DLD1 (cell line): Measurements from ENCODE around the gene STUB1.

ENCODE experiments used
- in situ Hi-C: cut with HindIII; loops from 2 replicates; pipeline ENCODE4 v1.10.0; 2017; ENCODE audit warnings: low sequenced_read_pairs

The STUB1 gene

DNA sequence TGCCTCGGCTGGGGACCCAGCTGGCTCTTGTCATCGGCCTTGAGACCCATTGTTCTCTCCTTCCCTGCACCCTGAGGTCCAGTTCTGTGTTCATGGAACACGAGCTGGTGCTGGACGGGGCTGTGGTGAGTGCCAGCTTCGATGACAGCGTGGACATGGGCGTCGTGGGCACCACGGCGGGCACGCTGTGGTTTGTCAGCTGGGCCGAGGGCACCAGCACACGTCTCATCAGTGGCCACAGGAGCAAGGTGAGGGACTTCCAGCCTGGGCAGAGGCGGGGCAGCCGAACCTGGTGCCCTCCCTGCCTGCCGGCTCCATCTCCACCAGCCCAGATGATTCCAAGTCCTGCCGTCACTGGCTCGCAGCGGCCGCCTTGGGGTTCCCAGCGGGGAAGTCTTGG lies 17.6 kb upstream of the STUB1 start:
- in situ Hi-C loops: no loop called here

DNA sequence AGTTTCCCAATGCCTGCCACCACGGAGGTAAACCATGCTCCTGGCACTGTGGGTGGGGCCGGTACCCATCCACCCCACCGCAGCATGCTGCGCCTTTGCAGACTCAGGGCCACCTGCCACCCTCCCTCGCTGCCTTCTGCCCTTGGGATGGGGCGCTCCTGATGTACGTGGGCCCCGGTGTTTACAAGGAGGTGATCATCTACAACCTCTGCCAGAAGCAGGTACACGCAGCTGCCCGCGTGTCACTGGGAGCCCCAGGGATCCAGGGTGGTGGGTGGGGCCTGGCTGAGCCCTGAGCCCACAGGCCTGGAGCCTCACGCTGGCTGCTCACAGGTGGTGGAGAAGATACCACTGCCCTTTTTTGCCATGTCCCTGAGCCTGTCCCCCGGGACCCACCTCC lies 13.6 kb upstream of the STUB1 start:
- in situ Hi-C loops: no loop called here

GRCh38 chr16:667113-667779 lies 13.0 kb upstream of the STUB1 start:
- in situ Hi-C loops: no loop called here

GRCh38 chr16:667780-668518 lies 12.3 kb upstream of the STUB1 start, which contains the start of gene RHOT2:
RHOT2 (plus strand) TSS chr16:668132; CDS start chr16:668200, 68 bp downstream.
- in situ Hi-C loops: no loop called here

- in situ Hi-C loops: no loop called here
Observed at GRCh38 chr16:668519-669171, 11.6 kb upstream of the STUB1 start.

- in situ Hi-C loops: no loop called here
Observed at GRCh38 chr16:669666-670065, 10.5 kb upstream of the STUB1 start.

- in situ Hi-C loops: no loop called here
Observed at GRCh38 chr16:670485-671352, 9.5 kb upstream of the STUB1 start.

GRCh38 chr16:671353-672131 lies 8.7 kb upstream of the STUB1 start:
- in situ Hi-C loops: no loop called here

- in situ Hi-C loops: no loop called here
Observed at GRCh38 chr16:672371-672770, 7.8 kb upstream of the STUB1 start.

GRCh38 chr16:672851-673250 lies 7.4 kb upstream of the STUB1 start:
- in situ Hi-C loops: no loop called here

DNA sequence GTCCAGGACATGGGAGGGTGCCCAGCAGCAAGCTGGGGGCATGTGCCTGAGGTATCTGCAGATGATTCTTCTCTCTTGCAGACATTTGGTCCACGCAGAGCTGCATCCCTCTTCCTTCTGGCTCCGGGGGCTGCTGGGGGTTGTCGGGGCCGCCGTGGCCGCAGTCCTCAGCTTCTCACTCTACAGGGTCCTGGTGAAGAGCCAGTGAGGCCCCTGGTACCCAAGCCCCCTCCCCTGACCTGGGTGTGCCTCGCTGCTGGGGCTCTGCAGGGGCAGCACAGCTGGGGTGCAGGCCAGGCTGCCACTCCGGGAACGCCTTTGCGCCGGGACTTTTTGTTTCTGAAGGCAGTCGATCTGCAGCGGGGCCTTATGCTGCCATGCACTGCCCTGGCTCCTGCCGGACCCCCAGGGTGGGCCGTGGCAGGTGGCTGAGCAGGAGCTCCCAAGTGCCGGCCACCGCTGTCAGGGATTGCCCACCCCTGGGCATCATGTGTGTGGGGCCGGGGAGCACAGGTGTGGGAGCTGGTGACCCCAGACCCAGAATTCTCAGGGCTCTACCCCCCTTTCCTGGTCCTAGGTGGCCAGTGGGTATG lies 6.7 kb upstream of the STUB1 start:
- in situ Hi-C loops: no loop called here

GRCh38 chr16:674214-674881 lies 5.9 kb upstream of the STUB1 start:
- in situ Hi-C loops: no loop called here

- in situ Hi-C loops: no loop called here
Observed at GRCh38 chr16:674968-675883, 5.0 kb upstream of the STUB1 start, which contains the start of gene RHBDL1. RHBDL1 (plus strand) TSS chr16:675671; CDS start chr16:675791, 120 bp downstream.

DNA sequence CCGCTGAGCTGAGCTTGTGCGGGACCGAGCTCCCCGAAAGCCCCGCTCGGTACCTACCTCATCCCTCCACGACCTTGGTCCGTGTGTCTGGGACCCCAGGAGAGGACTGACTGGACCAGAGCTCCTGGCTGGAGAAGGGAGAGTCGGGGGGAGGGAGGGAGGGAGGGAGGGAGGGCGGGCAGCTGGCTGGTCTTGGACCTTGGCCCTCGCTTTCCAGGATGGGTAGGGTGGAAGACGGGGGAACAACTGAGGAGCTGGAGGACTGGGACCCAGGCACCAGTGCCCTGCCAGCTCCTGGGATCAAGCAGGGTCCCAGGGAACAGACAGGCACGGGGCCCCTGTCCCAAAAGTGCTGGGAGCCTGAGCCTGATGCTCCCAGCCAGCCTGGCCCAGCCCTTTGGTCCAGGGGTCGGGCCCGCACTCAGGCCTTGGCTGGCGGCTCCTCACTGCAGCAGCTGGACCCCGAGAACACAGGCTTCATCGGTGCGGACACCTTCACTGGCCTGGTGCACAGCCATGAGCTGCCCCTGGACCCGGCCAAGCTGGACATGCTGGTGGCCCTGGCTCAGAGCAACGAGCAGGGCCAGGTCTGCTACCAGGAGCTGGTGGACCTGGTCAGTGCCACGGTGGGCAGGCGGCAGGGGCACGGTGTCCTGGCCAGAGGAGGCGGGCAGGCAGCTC lies 4.2 kb upstream of the STUB1 start:
- in situ Hi-C loops: no loop called here

GRCh38 chr16:676565-676902 lies 3.7 kb upstream of the STUB1 start:
- in situ Hi-C loops: no loop called here

DNA sequence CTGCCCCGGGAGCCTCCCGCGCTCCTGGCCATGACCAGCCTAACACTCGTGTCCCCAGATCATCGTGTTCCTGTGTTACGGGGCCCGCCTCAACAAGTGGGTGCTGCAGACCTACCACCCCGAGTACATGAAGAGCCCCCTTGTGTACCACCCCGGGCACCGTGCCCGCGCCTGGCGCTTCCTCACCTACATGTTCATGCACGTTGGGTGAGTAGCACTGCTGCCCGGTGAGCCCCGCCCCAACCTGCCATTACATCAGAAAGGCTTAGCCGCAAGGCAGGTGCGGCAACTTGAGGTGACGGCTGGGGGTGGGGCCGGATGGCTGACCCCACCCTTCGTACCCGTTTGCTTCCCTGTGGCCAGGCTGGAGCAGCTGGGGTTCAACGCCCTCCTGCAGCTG lies 3.3 kb upstream of the STUB1 start:
- in situ Hi-C loops: no loop called here

- in situ Hi-C loops: no loop called here
Observed at GRCh38 chr16:677316-678190, 2.7 kb upstream of the STUB1 start.
